GM18861 (cell line): ENCODE data around the gene LRRFIP1.

Experiments
- ATAC-seq: cut with Tn5 transposase; IDR thresholded peaks from one replicate; pipeline ENCODE4 v1.9.1; 2021; ENCODE audit not compliant: unreplicated experiment

LRRFIP1 gene

DNA sequence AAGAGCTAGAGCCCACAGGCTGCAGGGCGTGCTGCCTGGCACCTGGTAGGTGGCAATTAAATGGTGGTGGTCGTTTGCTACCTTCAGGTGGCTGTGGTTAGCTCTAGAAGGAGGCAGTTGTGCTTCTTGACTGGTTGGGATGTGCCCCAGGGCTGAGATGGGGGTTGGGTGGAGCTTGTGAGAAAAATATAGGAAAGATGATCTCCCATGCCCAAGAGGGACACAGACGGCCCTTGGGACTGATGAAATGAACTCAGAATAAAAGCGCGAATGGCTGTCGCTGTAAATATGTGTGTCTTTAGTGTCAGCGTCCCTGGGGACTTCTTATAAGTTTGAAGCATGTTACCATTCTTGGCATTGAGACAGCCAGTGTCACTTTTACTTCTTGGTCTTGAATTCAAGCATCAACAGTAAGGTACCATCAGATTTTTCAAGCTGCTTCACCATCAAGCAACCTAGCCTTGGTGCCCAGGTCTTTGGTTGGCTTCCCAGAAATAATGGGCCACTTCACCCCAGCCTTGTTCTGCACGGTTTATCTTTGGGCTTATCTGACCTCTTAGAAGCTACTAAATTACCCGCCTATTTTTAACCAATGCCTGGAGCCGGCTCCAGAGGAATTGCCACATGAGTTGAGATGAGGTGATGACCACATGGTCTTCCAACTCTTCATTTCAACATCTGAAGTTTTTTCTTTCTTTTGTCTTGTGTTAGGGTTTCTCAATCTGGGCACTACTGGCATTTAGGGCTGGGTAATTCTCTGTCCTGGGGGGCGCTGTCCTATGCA is 11.9 kb downstream of the LRRFIP1 start:
- no peak for ATAC-seq

DNA sequence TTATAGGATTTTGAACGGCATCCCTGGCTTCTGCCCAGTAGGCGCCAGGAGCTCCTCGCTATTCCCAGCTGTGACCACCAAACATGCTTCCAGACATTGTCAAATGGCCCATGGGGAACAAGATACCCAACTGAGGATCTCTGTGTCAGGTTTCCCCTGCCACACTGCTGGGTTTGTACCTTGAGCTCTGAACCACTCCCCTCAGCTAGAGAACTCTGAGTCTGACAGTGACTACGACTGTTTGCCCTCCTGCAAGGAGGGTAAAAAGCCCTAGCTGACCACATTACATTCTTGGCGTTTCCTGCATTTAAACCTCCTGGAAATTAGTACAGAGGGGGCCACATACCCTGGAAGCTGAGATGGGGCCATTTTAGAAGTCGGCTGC is 12.4 kb downstream of the LRRFIP1 start:
- ATAC-seq: no peak

DNA sequence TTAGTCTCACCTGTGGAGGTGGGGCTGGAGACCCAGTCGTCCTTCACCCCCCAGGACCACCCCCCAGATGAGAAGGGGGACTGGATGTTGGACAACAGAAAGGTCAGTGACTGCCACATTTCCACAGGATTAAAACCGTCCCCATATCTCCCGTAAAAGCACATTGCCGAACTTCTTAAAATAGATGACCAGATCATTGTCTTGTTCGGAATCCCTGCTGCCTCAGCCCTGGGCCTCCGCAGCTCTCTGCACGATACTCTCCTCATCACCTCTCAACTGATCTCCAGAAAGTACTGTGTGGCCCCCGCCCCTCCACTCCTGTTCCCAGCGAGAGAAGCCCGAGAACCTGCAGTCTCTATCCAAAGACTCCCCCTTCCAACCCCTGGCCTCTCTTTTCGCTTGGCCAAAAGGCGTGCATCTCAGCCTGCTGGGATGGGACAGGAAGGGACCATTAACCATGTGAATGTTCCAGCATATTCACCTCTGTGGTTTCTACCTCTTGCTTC is 13.2 kb downstream of the LRRFIP1 start:
- no peak for ATAC-seq

DNA sequence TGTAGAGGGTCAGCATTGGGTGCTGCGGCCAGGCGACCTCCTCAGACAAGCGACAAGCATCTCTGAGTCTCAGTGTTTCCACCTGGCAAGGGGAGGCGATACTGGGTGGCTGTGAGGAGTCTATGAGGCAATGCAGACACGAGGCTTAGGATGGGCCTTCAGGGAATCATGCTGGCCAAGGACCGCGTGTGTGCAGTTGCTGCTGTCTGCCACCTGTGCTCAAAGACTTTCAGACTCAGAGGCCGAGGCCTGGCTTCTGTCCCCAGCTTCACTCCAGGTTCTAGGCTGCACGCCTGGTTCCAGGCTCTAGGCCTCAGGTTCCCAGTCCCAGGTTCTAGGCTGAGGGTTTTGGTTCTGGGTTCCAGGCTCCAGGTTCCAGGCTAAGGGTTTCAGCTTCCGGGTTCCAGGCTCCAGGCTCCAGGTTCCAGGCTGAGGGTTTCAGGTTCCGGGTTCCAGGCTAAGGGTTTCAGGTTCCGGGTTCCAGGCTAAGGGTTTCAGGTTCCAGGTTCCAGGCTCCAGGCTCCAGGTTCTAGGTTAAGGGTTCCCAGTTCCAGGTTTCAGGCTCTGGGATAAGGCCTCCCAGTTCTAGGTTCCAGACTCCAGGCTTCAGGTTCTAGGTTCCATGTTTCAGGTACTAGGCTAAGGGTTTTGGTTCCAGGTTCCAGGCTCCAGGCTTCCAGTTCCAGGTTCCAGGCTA is 14.8 kb downstream of the LRRFIP1 start:
- ATAC-seq: no peak

DNA sequence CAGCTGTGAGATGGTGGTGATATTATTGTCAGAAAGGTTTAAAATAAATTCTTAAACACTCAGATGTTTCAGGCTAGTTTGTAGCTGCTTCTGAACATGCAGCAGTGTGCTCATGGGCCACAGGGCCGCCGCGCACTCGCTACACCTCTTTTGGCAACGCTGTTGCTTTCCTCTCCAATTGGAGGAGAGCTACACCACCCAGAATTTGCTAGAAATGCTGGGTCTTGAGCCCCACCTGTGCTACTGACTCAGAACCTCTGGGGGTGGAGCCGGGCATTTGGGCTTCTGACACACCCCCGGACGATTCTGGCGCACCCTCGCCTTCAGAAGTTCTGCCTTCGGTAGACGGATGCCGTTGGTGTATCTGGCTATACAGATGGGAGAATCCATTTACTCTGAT is 15.7 kb downstream of the LRRFIP1 start:
- no peak for ATAC-seq

DNA sequence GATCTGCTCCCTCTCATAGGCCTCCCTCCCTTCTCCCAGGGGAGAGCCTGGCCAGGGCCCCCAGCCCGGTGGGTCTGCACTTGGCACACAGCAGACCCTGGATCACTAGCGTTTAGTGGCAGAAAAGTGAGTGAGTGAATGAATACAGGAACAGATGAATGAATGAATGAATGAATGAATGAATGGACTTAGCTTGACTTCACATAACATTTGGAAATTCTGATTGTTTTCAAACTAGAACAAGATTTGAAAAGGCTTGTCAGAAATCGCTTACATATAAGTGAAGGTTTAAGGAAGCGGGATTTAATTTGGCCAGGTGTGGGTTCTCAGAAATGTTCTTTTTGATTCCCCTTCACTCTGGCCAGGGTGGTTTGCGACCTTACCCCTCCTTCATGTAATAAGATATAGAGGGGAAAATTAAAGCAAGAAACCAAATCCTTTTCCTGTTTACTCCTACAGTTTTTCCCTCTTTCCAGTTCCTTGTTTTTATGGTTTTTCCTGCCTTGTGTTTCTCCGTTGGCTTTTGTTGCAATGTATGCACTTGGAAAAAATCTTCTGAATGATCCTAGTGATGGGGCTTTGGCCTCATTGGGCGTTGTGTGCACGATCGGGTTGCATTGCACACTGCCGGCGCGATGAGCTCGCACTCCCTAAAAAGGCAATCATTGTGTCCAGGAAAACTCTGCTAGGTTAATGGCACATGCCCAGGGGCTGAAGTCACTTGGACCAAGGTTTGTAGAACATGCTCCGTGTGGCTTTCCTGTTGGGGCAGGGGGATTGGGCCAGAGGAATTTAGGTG is 16.4 kb downstream of the LRRFIP1 start:
- no peak for ATAC-seq

DNA sequence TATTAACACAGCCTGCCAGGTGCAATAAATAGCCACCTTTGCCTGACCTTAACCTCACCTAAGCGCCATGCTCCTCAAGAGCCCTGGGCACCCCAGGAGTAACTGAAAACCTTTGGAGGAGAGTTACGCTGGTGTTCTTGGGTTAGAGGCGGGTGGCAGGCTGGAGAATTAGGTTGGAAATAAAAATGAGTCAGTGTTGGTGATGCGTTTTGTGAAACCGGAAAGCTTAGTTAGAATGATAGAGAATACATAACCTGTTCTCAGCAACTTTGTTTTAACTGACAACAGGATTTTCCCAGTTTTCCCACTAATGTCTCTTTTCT is 17.0 kb downstream of the LRRFIP1 start:
- no peak for ATAC-seq

DNA sequence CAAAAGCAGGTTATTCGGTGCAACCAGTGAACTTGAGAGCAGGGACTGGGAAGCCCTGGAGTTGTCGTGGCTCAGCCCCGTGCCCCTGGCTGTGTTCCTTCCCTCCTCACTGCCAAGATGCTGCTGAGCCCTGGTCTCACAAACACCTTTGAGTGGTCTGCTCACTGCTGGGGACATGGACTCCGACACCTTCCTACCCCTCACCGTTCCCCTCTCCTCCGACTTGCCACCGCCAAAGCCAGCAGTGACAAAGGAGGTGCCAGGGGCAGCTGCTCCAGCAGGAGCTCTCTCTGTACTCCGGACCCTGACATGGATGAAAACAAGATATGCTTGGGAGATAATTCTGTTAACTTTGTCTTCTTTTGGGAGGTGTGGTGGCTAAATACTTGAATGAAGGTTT is 17.9 kb downstream of the LRRFIP1 start:
- ATAC-seq: no peak

DNA sequence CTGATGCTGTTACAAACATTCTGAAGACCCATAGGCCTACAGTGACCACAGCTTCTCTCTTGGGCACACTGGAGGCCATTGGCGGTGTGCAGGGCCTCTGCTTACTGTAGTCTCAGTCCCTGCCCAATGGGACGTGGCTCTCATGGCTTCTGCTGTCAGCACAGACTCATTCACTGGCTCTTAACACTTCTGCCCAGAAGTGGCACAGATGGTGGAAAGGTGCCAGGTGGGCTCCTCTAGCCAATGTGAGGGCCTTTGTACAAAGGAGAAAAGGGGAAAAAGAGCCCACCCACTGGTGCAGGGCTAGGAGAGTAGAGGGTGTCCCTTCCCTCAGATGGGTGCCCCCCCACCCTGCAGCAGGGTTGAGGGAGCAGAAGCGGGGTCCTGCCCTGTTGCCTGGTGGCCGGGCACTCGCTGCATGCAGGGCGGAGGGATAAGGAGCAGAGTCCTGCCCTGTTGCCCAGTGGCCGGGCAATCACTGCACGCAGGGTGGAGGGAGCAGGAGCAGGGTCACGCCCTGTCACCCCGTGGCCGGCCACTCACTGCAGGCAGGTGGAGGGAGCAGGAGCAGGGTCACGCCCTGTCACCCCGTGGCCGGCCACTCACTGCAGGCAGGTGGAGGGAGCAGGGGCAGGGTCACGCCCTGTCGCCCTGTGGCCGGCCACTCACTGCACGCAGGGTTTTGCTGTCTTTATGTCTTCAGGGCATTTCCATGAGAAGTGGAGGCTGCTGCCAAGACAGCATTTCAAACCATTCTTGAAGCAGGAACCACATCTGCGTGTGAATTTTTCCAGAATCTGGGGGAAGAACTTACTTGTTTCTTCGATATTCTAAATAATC is 20.0 kb downstream of the LRRFIP1 start:
- no peak for ATAC-seq

DNA sequence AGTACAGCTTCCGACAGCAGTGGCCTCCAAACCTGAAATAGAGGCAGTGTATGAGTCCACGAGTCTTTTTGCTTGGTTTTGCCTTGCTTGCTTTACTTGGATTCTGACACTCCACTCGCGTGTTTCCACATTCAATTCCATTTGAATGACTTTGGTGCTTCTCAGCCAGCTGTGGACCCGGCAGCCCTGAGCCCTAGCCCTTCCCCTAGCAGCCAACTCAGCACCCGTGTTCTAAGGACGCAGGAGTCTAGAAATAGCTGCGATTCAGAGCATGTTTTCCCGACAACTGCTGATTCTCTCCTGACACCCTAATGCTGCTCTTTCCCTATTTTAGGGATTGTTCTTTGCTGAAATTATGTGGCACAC is 20.6 kb downstream of the LRRFIP1 start:
- no peak for ATAC-seq

DNA sequence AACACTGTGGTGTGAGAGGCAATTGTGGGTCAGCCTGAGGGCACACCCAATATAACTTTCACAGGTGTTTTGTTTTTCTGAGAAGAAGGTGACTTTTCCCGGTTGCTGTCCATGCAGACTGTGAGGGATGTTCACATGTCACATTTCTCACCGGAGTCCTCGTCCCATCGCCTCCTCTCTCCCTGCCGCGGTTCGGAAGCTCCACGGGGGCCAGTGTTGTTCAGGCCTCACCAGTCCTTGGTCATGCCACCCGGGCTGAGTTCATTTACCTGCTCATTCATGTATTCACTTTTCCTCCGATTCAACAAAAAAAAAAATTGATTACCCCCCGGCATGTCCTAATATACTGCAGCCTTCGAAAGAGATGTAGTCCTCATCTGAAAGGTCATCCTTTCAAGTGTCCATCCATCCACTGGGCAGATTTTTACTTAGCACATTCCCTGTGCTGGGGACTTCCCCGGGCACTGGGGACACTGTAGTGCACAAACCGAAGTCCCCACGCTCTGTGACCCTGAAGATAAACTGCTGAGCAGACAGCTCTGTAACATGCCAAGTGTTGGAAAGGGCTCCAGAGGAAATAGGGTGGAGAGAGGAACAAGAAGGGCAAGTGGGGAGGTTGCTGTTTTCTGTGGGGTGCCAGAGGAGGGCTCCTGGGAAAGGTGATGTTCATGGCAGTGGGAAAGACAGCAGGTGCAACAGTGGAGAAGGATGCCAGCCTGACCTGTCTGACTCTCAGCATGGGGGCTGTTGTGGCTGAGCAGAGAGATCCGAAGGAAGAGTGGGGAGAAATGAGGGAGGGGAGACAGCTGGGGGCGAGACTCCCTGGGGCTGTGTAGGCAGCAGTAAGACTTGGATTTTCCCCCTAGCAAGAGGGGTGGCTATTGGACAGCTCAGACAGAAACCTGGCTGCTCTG is 22.4 kb downstream of the LRRFIP1 start:
- ATAC-seq: no peak

DNA sequence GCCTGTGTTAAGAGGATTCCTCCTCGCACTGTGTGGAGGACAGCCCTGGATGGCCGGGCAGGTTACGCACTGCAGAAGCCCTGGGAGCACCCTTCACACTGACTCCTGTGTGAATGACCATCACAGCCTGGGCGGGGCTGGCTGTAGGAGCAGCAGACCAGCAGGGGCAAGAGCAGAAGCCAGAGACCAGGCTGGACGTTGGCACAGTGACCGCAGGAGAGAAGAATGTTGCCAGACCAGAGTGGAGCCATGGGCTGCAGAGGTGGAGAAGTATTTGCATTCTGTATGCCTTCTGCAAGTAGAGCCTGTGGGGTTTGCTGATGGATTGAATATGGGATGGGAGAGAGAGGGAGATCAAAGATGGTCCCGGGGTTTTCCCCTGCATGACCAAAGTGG is 23.1 kb downstream of the LRRFIP1 start:
- no peak for ATAC-seq

DNA sequence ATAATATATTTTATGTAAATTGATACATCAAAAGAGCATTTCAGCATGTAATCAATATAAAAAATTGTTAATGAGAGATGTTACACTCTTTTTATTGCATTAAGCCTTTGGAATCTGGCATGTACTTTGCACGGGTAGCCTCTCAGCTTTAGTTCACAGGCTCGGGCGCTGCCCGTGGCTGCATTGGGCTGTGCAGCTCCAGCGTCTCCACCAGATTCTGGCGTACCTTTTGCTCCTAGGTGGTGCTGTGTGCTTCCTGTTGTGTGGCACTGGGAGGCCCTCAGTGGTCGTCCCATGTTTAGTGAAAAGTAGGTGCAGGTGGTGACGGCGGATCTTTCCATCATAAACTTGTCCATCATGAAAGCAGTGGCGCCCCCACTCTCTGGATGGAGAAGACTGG is 24.4 kb downstream of the LRRFIP1 start:
- no peak for ATAC-seq

DNA sequence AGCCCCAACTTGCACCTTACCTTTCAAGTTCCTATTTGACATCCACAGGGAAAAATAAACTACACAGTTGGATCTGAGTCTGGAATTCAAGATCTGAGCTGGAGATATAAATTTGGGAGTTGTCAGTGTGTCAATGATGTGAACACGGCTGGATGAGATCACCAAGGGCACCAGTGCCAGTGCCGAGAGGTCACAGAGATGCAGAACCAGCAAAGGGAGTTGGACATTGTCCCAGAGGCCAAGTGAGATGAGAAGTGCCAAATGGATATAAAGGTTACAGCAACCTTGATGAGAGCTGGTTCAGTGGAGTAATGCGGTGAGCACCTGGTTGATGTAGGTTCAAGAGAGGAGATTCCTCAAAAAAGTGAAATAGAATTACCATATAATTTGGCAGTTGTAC is 24.8 kb downstream of the LRRFIP1 start:
- ATAC-seq: no peak

DNA sequence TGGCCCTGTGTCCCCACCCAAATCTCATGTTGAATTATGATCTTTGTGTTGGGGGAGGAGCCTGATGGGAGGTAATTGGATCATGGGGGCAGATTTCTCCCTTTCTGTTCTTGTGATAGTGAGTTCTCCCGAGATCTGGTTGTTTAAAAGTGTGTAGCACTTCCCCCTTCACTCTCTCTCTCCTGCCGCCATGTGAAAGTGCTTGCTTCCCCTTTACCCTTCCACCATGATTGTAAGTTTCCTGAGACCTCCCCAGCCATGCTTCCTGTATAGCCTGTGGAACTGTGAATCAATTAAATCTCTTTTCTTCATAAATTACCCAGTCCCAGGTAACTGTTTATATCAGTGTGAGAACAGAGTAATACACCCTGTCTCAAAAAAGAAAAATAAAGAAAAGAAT is 25.5 kb downstream of the LRRFIP1 start:
- no peak for ATAC-seq

DNA sequence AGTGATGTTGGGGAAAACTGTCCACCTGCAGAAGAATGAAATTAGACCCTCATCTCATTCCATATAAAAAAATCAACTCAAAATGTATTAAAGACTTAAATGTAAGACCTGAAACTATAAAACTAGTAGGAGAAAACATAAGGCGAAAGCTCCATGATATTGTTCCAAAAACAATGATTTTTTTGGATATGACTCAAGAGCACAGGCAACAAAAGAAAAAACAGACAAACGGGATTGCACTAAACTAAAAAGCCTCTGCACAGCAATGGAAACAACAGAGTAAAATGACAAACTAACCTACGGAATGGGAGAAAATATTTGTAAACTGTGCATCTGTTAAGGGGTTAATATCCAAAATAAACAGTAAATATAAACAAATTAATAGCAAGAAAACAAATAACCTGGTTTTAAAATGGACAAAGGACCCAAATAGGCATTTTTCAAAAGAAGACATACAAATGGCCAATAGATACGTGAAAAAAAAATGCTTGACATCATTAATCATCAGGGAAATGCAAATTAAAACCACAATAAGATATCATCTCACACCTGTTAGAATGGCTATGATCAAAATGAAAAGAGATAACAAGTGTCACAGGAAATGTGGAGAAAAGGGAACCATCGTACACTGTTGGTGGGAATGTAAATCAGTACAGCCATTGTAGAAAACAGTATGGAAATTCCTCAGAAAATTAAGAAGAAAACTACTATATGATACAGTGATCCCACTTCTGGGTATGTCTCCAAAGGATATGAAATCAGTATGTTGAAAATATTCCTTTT is 26.6 kb downstream of the LRRFIP1 start:
- no peak for ATAC-seq

DNA sequence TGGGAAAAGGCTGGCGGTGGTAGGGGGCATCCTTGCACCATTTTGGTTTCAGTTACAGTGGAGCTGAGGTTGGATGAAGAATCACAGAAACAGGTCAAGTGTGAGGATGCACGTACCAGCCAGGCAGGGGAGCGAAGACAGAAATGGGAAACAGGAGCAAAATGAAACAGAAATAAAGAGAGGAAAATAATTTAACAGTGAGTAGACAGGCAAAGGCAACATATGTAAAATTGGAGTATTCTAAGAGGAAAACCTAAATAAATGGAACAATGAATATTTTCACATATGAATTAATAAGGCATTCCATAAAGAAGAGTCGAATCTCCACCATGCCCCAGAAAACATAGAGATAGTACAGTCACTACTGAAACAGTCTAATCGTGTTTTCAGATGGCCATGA is 29.7 kb downstream of the LRRFIP1 start:
- ATAC-seq: no peak

DNA sequence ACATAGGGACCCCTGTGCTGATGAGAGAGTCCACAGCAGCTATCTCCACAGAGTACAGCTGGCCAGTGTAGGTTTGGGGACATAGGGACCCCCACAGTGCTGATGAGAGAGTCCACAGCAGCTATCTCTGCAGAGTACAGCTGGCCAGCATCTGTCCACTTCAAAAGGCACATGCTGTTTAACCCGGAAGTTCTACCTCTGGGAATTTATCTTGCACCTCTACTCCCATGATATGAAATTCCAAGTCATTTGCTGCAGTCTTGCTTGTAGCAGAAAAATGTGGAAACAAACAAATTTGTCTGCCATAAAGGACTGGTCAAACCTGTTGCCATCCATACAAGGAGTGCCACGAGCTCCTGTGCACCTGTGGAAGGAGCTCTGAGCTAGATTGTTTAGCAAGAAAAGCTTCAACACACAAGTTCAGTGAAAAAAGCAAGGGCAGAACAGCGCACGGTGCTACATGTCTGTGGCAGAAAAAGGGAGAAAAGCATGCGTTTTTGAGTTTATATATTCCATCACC is 33.1 kb downstream of the LRRFIP1 start:
- ATAC-seq: no peak

DNA sequence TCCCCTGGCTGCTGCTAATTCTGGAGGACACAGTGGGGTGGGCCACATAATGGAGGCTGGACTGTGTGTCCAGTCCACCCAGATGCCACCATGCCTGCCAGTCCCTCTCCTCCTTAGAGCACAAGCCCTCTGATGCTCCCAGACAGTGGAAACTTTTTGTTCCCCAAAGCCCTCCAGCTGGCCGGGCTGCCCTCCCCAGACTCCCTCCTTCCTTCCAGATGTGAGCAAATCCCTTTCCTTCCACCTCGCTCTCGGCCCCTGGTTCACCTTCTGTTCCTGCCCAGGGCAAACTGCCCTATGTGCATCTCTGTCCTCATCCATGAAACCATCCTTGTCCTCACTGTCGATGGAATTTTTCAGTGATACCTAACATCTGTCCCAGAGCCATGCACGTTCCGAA is 33.9 kb downstream of the LRRFIP1 start:
- ATAC-seq: no peak
